HG03159 (cell line): Measurements from ENCODE around the gene SMR3B.

ENCODE experiments used
- ATAC-seq: cut with Tn5 transposase; IDR thresholded peaks from one replicate; pipeline ENCODE4 v1.9.1; 2021; ENCODE audit warnings: mild to moderate bottlenecking, moderate library complexity; ENCODE audit not compliant: unreplicated experiment

Gene SMR3B

DNA sequence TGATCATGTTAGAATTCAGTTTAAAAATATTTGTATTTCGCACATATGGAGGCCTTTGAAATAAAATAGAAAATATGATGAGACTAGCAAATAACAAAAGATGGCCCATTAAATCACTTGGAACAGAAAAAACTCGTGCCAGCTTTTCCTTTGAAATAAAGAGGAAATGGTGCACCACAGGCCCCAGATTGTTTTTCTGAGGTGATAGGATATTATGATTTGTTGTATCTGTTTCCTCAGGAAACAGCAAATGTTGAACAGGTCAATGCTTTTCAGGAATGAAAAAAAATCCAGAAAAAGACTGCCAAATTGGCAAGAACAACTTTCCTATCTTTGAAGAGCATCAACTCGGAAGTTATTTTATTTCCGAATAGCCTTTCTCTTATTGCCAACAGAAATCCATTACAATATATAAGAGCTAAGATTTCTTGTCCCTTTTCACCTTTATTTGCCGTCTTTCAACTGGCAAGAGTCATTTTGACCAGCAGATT is at the start of gene SMR3B:
TSS of gene SMR3B (plus strand) at position 441 of the 491 bp plus-strand sequence. CDS start 1,380 bp downstream, outside the sequence.
- ATAC-seq = no peak

DNA sequence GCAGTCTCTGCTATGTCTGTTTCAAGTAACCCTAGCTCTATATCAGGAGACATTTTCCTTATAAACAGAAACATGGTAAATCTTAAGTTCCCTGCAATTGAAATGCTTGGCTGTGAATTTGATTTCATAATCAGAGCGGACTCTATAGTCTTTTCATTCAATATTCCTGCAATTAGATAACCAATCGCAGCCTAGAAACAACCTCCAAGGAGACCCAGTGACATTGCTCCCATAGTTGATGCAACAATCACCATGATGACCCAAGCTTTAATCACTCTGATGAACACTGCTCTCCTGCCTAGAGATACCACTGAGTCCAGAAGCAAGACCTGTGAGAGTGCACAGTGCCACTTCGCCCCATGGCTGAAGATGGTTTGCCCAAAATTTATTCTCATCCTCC is 48.2 kb upstream of the SMR3B start, which contains the start of gene CABS1:
TSS of gene CABS1 (plus strand) at position 301 of the 400 bp plus-strand sequence. CDS start at position 360, 59 bp downstream.
- no peak for ATAC-seq

DNA sequence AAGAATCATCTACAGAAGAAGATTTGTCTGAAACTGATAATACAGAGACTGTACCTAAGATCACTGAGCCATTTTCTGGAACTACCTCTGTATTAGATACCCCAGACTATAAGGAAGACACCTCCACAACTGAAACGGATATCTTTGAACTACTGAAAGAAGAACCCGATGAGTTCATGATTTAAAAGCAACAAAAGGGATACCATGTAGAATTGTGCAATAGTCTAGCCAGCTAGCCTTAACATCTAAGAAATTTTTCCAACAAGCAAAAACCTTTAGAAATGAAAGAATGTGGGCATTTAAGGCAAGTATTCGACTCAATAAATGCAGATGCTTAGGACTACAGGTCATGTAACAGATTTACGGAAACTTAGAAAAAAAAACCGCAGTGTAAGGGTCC is 46.9 kb upstream of the SMR3B start:
- ATAC-seq = no peak

DNA sequence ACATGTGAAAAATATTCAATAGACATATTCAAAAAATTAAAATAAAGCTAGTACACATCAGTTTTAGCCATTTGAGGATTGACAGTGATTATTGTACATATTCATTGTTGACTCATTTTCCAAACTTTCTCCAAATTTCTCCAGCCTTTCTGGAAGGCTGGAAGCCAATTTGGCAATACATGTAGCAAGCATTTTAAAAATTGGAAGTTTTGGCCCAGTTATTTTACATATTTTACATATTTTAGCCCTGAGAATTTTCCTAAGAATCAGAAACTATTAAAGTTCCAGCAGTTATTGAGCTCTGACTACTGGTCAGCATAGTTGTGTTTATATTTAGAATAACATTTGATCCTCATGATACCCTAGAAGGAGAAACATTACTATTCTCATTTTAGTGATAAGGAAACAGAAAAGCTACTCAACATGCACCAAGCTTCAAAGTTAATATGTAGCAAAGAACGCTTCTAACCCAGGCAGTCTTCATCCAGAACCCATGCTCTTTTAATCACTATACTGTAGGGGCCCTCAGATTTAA is 45.0 kb upstream of the SMR3B start:
- ATAC-seq = no peak

DNA sequence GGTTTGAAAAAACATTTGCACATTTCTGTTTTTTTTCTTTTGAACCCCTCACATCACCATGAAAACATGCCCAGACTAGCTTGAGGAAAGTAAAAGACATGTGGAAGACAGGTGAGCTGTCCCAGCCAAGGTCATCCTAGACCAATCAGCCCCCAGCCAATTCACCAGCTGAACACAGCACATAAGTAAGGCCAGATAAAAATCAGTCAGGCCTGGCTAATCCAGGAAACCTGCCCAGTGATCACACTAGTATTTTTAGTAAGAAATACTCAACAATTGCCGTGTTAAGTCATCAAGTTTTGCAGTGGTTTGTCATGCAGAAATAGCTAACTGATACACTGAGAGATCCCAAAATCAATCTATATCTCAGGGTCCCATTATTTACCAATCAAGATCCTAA is 26.7 kb upstream of the SMR3B start:
- no peak for ATAC-seq

DNA sequence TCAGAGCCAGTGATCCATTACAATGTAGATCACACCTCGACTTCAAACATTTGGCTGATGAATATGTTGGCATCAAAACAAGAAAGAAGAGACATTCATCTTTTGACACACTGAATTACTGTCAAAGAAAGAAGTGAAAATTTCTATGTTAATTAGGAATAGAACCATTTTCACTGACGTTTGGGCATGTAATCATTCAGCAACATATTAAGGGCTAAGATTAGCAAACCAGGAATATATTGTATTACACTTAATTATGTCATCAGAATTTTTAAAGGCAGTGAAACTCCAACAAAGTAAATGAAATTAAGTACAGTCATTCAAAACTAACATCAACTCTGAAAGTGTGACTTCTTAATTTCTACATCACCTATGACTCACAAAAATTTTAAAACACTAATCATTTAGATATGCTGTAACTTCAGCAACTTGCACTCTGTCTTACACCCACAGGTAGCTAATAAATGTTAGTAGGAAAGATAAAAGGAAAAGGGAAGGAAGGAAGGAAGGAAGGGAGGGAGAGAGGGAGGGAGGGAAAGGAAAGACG is 23.7 kb upstream of the SMR3B start:
- ATAC-seq = no peak

DNA sequence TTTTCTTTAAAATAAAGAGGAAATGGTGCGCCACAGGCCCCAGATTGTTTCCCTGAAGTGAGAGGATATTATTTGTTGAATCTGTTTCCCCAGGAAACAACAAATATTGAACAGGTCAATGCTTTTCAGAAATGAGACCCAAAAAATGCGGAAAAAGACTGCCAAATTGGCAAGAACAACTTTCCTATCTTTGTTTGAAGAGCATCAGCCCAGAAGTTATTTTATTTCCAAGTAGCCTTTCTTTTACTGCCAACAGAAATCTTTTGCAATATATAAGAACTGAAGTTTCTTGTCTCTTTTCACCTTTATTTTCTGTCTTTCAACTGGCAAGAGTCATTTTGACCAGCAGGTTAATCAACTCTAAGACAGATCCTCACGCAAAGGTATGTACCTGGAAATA is 22.5 kb upstream of the SMR3B start, which contains the start of gene SMR3A:
TSS of gene SMR3A (plus strand) at position 301 of the 400 bp plus-strand sequence. CDS start 1,356 bp downstream, outside the sequence.
- no peak for ATAC-seq

DNA sequence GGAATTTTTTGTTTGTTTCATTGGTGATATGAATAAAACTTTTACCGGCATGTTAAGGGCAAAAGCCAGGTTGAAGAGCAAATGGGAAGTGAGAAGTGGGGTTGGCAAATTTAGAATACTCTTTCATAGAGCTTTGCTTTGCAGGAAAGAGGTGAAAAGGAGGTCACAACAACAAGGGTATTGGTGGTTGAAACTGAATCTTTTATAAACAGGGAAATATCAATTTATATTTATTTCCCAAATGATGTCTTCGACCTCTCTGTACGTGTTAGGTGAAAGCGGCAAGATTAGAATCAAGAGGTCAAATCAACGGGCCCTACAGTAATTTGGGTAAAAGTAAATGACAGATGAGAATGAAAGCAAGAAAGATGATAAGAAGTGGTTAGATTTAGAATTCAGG is 18.9 kb upstream of the SMR3B start:
- ATAC-seq = peak; percentile 62

DNA sequence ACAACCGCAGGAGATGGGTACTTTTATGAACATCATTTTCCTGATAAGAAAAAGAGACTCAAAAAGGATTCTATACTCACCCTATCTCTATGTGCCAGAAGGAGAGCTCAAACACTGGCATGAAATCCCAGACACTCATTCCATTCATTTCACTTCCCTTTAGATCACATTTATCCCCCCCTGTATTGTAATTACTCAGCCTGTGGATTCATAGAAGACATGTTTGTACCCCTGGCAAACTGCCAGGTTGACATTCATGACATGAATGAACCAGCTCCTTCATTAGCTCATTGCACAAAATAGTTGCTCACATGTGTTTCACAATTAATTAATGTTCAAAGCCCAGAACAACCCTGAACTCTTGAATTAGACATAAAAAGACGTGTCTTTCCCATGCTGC is 17.5 kb upstream of the SMR3B start:
- ATAC-seq = peak; percentile 35

DNA sequence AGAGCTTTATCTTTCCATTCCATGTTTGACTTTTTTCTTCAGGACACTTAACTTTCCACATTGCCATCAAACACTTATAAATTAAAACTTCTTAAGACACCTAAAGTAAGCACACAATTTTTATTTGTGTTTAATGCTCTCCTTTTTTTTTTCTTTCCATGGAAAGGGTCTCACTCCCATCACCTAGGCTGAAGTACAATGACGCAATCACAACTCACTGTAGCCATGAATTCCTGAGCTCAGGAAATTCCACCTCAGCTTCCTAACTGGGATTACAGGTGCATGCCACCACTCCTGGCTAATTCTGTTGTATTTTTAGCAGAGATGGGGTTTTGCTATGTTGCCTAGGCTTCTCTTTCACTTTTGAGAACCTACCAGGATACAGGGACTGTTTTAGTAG is 15.1 kb upstream of the SMR3B start:
- no peak for ATAC-seq

DNA sequence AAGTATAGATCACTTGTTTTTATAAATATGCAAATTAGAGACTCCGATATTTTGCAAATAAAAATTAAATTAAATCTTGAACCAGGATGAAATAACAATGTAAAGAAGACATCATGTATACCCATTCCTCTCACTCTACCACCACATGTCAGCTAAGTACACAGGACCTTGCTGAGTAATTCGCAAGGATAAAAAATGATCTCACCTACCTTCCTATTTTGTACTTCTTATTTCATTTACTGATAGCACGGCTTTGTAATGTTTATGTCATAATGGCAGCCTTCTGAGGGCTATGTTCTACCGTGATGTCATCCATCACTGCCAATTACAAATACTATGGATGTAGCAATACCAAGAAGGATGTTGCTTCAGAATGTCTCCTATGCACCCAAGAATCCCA is 10.9 kb upstream of the SMR3B start:
- ATAC-seq = no peak

DNA sequence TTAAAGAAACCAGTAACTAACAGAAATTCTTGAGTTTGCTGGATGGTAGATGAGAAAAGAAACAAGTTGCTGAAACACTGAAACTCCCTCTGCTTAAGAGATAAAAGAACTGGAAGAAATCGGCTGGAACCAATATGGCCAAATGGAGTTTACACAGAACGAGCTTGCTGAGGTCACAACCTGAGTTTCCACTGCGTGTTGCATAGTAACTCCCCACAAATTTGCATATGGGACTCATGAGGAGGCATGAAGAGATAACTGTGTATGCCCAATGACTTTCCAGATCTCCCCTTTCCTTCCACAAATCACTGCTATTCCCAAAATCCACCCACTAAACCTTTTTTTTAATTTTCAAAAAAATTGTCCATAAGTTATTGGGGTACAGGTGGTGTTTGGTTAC is 10.2 kb upstream of the SMR3B start:
- no peak for ATAC-seq

DNA sequence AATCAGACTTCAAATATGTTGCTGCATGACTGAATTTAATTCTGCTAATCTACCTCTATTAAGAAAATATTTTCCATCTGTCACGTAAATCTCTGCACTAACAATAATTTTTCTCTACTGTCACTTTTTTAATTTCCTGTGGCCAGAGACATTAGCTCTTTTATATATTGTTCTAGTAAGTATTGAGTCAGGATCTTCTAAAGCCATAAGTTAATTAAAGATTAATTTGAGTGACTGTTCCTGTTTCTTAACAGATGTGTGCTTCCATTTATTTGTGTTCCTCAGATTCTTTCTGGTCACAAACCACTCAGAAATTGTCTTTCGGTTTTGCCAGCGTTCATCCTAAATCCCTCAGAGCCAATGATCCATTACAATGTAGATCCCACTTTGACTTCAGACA is 2.4 kb upstream of the SMR3B start:
- no peak for ATAC-seq

DNA sequence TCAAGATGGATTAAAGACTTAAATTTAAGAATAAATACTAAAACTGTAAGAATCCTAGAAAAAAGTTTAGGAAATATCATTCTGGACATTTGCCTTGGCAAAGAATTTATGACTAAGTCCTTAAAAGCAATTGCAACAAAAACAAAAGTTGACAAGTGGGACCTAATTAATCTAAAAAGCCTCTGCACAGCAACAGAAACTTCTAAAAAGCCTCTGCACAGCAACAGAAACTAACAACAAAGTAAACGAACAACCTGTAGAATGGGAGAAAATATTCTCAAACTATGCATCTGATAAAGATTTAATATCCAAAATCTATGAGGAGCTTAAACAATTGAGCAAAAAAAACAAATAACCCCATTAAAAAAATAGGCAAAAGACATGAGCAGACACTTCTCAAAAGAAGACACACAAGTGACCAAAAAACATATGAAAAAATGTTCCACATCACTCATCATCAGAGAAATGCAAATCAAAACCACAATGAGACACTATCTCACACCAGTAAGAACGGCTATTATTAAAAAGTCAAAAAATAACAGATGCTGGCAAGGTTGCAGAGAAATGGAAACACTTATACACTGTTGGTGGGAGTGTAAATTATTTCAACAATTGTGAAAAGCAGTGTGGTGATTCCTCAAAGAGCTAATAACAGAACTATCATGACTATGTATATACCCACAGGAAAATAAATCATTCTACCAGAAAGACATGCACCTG is 9.3 kb downstream of the SMR3B start:
- peak; percentile 68 for ATAC-seq

DNA sequence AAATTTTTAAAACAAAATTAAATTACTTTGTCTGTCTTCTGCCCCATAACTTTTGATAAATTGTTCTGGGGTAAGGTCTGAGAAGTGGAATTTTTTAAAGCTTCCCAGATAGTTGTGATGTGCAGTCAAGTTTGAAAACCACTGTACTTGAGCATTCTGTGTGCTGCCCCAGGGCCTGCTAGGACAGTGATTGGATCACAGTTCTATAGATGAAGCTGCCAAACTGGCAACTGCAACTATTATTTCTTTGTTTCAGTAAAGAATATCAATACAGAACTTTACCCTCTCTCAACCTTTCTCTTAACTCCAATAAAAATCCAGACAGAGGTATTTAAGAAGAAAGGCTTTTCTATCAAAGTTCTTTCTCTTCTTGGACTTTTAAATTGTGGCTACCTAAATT is 14.6 kb downstream of the SMR3B start, which contains the start of gene OPRPN:
TSS of gene OPRPN (plus strand) at position 361 of the 400 bp plus-strand sequence. CDS start 1,346 bp downstream, outside the sequence.
- no peak for ATAC-seq

DNA sequence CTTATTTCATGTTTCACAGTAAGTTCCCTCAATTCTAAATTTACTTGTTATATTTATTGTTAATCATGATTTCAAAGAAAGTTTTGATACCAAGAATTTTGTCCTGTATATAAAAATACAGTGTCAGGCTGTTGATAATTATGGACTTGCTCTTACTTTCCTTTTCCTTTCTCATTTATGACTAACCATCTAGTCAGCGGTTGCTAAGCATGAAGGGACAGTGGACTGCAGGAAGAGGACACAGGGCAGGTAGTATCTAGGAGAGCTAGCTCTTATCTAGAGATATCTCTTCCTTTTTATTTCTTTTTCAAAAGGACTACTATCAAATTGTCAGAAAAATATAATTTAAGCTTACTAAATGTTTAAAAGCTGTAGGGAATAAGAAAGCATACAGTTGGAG is 16.4 kb downstream of the SMR3B start:
- ATAC-seq = peak; percentile 66

DNA sequence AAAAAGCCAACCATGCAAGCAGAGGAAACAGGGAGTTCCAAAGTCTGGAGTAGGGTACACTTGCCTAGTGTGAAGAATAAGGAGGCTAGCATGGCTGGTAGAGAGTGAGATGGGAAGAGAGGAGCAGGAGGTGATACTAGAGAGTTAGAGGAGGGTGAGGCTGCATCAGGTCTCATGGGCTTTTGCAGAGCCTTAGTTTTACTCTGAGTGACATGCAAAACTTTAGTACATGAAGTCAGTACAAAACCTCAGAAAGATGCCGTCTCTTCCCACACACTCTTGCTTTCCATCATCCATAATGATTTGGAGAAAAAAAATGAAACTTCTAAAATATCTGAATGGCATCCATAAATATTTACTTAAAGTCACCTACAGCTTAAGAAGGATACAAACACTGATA is 19.8 kb downstream of the SMR3B start:
- ATAC-seq = no peak

DNA sequence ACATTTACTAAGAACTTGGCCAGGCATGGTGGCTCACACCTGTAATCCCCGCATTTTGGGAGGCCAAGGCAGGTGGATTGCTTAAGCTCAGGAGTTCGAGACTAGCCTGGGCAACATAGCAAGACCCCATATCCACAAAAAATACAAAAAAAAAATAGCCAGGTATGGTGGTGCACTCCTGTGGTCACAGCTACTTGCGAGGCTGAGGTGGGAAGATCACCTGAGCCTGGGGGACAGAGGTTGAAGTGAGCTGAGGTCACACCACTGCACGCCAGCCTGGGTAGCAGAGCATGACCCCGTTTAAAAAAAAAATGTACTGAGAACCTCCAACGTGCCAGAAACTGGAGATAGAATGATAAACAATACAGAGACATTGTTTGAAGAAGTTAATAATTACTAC is 22.8 kb downstream of the SMR3B start:
- ATAC-seq = peak; percentile 68

DNA sequence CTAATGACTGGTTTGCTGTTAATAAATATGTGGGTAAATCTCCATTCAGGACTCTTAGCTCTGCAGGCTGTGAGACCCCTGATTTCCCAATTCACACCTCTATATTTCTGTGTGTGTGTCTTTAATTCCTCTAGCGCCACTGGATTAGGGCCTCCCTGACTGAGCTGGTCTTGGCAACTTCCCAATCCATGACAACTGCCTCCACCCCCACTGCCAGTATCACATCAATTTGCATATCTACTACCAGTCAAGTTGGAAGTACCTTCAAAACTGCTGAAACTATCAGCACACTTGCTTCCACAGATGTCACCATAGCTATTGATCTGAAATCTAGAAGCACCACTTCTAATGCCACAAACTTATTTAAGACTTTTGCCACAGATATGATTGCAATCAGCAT is 42.4 kb downstream of the SMR3B start:
- ATAC-seq = no peak

DNA sequence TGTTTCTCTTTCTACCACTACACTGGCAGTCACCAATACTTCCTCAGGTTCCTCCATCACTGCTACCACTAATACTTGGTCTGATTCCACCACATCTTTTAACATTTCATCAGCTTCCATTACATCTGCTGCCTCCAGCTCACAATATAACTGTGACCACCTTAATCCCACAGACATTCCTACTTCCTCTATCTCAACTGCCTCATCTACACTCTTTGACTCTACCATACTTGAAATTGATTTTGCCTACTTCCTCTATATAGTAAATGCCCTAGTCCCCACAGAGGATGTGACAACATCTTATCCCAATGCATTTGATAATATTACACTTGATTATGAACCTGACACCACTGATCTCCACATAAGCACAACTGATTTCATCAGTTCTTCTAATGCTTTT is 43.9 kb downstream of the SMR3B start:
- no peak for ATAC-seq

DNA sequence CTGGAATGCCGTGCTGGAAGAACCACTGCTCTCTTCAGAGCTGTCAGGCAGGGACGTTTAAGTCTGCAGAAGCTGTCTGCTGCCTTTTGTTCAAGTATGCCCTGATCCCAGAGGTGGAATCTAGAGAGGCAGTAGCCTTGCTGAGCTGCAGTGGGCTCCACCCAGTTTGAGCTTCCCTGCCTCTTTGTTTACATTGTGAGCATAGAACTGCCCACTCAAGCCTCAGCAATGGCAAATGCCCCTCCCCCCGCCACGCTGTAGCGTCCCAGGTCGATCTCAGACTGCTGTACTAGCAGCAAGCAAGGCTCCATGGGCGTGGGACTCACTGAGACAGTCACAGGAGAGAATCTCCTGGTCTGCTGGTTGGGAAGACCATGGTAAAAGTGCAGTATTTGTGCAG is 54.3 kb downstream of the SMR3B start:
- no peak for ATAC-seq
